AG10803 (cell line): ENCODE measurements around the gene PDK1.
A peak's percentile ranks its signal among the peaks of the same experiment; 100 is the strongest.

Source experiments
- DNase-seq: peaks from one replicate; pipeline ENCODE4 v3.0.0; 2010; ENCODE audit warnings: low read depth
- H3K4me3 ChIP-seq: 2 replicates; pipeline ENCODE4 v1.5.1; 2011; ENCODE audit warnings: mild to moderate bottlenecking, low read length, control low read depth
- TF ChIP-seq, protein P1 (sequence below): conservative IDR thresholded peaks from 2 replicates; pipeline ENCODE4 v1.5.1; 2011; ENCODE audit warnings: mild to moderate bottlenecking, low read length, control low read depth, inconsistent platforms

The PDK1 gene

DNA sequence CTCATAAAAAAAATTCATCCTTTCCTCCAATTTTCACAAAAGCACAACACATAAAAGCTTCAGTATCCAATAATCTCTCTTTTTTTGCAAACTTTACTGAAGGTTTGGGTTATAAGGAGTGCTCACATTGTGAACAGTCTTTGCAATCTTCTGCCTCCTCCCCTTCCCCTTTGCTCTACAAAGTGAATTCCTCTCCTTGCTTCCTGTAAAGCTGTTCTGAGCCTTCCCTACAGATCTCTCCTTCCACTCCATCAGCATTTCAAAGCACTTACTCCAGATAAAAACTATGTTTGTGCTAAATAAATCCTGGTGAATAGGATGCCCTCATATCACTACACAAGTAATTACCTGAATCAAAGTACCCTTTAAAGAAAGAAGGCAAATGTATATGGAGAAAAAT, 4.6 kb upstream of the PDK1 start:
- no peak for DNase-seq
- no peak overlapping the region for H3K4me3 ChIP-seq
- TF ChIP-seq, protein P1, sequence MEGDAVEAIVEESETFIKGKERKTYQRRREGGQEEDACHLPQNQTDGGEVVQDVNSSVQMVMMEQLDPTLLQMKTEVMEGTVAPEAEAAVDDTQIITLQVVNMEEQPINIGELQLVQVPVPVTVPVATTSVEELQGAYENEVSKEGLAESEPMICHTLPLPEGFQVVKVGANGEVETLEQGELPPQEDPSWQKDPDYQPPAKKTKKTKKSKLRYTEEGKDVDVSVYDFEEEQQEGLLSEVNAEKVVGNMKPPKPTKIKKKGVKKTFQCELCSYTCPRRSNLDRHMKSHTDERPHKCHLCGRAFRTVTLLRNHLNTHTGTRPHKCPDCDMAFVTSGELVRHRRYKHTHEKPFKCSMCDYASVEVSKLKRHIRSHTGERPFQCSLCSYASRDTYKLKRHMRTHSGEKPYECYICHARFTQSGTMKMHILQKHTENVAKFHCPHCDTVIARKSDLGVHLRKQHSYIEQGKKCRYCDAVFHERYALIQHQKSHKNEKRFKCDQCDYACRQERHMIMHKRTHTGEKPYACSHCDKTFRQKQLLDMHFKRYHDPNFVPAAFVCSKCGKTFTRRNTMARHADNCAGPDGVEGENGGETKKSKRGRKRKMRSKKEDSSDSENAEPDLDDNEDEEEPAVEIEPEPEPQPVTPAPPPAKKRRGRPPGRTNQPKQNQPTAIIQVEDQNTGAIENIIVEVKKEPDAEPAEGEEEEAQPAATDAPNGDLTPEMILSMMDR: no peak

DNA sequence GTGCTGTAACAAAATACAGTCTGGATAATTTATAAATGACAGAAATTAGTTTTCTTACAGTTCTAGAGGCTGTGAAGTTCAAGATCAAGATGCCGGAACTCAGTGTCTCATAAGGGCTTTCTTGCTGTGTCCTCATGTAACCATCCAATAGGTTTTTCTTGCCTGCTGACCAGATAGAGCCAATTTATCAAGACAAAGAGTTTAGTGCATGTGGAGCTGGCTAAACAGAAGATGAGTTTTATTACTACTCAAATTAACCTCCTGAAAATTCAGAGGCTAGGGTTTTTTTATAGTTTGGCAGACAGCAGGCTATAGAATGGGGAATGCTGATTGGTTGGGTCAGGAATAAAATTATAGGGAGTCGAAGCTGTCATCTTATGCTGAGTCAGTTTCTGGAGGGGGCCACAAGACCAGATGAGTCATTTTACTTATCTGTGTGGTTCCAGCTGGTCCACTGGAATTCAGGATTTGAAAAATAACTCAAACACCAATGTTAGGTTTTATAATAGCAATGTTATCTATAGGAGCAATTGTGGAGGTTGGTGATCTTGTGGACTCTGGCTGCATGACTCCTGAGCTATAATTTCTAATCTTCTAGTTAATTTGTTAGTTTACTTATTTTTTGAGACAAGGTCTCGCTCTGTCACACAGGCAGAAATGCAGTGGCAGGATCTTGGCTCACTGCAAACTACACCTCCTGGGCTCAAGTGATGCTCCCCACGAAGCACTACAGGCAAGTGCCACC, 3.2 kb upstream of the PDK1 start:
- TF ChIP-seq, protein P1: no peak
- peak; percentile 75 for DNase-seq
- no peak overlapping the region for H3K4me3 ChIP-seq

DNA sequence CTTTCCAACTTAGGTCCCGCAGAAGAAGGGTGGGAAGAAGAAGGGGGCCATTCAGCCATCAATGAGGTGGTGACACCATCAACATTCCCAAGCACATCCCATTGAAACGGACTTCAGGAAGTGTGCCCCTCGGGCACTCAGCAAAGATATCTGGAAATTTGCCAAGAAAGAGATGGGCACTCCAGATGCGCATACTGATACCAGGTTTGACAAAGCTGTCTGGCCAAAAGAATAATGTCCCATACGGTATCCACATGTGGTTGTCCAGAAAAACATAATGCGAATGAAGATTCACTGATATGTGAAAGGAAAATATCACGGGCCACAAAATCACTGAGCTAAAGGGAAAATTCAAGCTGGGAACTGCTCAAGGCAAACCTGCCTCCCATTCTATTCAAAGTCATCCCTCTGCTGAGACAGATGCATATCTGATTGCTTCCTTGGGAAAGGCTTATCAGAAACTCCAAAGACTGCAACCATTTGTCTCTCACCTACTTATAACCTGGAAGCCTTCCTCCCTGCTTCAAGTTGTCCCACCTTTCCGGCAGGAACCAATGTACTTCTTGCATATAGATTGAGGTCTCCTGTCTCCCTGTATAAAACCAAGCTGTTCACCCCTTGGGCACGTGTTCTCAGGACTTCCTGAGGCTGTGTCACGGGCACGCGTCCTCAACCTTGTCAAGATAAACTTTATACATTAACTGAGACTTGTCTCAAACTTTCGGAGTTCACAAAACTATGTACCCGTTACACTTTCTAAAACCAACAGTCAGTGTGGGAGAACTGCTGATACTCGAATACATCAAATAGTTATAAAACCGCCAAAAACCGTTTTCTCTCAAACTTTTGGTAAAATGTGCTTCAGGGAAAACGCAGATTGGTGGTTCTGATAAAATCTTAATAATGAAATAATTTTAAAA, 1.3 kb upstream of the PDK1 start:
- peak overlapping the region; percentile 90 for H3K4me3 ChIP-seq
- TF ChIP-seq, protein P1: no peak
- no peak for DNase-seq

DNA sequence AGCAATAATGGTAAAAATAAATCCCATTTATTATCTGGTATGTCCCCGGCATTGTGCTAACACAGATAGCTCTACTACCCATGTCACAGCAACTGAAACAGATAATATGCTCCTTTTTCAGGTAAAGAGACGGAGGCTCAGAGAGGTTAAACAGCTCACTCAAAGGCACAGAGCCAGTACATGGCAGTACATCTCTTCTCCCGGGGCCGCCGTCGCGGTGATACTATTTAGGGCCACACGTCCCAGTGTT, 693 bp upstream of the PDK1 start:
- DNase-seq: no peak
- TF ChIP-seq, protein P1: no peak
- H3K4me3 ChIP-seq: peak overlapping the region; percentile 90

DNA sequence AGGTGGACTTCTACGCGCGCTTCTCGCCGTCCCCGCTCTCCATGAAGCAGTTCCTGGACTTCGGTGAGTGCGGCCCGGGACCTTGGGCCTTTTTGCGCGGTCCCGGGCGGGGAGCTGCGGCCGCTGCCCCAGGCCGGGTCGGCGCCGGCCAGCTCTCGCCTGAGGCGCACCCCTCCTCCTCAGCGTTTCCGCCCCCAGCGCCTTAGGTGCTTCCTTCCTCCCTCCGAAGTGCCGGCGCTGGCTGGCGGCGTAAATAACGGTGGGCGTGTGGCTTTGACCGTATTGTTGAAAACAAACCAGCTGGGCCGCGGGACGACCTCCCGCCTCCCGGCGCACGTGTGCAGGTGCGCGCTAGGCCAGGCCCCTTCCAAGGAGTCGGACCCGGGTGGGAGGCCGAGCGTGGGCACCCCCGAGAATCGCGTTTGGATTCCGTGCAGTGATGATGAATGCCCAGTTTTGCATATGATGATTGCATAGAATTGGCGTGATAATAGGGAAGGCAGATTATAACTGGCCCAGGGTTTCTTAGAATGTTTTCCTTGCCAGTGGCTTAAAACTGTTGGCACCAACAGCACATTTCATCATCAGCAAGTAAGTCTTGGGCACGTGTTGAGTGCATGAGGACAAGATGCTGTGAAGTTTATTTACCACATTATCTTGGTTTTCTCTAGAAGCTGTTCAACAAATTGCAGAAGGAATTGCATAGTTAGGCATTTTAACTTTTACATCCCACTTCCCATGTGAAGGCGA, 569 bp downstream of the PDK1 start:
- peak; percentile 83 for DNase-seq
- TF ChIP-seq, protein P1: no peak
- peak overlapping the region; percentile 78 for H3K4me3 ChIP-seq

DNA sequence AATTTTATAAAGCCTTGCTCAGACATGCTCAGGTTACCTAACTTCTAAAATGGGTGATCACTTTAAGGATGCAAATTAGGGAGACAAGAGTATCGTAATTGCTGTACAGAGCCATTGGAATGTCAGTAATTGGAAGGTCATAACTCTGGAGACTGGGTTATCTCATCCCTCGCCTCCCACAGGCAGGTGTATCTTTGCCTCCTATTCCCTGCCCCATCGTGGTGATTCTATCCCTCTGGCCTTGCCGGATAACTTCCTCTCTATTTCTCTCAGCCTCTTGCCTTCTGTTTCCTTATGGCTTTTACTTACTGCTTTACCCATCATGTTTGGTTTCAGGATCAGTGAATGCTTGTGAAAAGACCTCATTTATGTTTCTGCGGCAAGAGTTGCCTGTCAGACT, 2.5 kb downstream of the PDK1 start:
- no peak for DNase-seq
- no peak overlapping the region; the same call in 1 of the 2 replicates for H3K4me3 ChIP-seq
- TF ChIP-seq, protein P1: no peak
